ENCODE results near the gene CCDC69.
A peak's percentile ranks its signal among the peaks of the same experiment; 100 is the strongest.
"Not testable (repeated sequence)": the region's sequence is repeated elsewhere in the genome, so short reads cannot be mapped to it uniquely, and the experiment has no call there.

The CCDC69 gene

DNA sequence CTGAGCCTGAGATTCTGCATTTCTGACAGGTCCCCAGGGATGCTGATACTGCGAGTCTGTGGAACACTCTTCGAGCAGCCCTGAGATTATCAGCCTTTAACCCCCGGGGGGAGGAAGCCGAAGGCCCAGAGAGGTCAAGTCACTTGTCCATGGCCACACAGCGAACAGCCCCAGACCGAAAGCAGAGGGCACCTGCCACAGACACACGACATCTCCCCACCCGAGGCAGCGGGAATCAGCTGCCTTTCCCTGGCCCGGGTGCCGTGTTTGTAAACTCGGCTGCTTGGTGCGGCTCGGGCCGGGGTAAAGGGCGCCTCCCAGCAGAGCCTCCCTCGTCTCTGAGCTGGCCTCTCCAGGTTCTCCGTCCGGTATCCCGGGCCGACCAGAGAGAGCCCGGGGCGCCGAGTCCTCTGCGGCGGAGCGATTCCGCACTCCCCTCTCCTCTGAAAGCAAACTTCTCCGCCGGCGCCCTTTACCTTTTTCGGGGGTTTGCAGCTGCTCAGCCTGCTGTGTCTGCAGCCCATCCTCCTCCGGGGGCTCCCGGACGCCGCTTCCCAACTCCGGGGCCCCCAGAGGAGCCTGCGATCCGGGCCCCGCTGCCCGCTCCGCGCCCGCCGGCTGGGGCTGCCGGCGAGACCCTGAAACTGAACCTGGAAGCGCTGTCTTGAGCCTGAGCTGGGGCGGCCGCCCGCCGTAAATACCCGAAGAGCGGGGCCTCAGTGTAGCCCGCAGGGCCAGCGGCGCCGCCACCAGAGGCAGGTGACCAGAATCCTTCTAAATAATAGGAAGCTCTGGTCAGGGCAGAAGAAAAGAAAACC is at the start of gene CCDC69:
TSS of gene CCDC69 (minus strand) at position 646 of the 818 bp plus-strand sequence. CDS start at position 524, 122 bp downstream.
- DNase-seq (ENCODE audit: low read depth in 2 of 2, low spot score in 1 of 2), result no peak

- DNase-seq (ENCODE audit: low read depth in 2 of 2, low spot score in 1 of 2), result no peak
These were observed 47.4 kb upstream of the CCDC69 start for GRCh38 chr5:151271336-151271735.

- no peak for DNase-seq (ENCODE audit: low read depth in 2 of 2, low spot score in 1 of 2)
These were observed 46.7 kb upstream of the CCDC69 start for GRCh38 chr5:151270599-151270998.

DNA sequence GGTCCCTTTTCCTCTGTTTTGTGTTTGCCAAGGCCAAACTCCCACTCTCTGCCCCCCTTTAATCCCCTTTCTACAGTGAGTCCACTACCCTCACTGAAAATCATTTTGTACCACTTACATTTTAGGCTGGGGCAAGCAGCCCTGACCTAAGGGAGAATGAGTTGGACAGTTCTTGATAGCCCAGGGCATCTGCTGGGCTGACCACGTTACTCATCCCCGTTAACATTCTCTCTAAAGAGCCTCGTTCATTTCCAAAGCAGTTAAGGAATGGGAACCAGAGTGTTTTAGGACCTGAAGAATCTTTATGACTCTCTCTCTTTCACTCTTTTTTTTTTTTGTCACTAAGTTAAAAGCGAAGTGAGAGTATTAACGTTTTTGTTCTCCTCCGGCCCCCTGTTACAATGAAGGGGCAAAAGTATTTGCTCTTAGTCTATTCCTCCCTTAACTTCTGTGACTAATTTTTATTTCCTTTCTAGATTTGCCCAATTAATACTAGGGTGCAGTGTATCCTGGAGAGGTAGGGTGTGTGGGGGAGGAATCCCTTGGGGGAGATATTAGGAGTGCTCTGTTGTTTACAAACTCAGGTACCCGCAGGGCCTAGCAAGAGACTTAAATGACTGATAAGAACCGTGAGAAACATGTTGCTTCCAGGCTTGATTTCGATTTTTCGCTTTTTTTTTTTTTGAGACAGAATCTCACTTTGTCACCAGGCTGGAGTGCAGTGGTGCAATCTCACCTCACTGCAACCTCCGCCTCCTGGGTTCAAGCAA is 43.8 kb upstream of the CCDC69 start:
- no peak for DNase-seq (ENCODE audit: low read depth in 2 of 2, low spot score in 1 of 2)

- no peak for DNase-seq (ENCODE audit: low read depth in 2 of 2, low spot score in 1 of 2)
These were observed 40.2 kb upstream of the CCDC69 start for GRCh38 chr5:151264113-151264512.

GRCh38 chr5:151262532-151262931 is 38.6 kb upstream of the CCDC69 start:
- DNase-seq (ENCODE audit: low read depth in 2 of 2, low spot score in 1 of 2), result no peak

DNA sequence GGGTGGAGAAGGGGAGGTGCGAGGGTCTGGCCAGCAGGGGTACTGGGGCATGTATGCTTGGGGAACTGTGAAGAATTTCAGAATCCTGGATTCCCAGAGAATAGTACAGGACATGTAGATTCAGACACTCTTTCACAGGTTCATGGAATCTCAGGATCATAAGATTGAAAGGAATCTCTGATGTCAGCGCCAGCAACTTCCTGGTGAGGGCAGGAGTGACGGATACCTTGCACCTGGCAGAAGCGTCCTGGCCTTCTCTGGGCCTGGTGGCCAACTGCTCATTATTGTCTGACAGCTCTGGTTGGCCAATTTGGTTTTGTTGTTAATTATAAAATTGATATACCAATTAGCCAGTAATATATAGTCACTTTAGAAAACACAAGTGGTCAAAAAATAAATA is 36.0 kb upstream of the CCDC69 start:
- no peak for DNase-seq (ENCODE audit: low read depth in 2 of 2, low spot score in 1 of 2)

DNA sequence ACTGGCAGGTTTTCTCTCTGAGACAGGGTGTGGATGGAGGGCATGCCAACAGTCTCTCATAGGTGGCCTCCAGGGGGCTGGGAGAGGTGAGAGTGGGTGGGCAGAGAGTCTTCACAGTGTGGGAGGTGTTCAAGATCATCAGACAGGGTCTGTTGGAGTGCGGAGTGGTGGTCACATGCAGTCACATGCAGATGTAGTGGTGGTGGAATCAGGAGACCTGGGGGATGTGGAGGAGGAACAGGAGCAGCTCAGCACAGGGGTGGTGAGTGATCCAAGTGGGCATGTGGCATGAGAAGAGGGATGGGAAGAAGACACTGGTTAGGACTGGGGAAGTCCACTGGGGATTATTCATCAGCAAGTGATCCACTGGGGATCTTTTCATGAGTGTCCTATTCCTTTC is 34.9 kb upstream of the CCDC69 start:
- no peak for DNase-seq (ENCODE audit: low read depth in 2 of 2, low spot score in 1 of 2)

- DNase-seq (ENCODE audit: low read depth in 2 of 2, low spot score in 1 of 2), result no peak
These were observed 34.3 kb upstream of the CCDC69 start for GRCh38 chr5:151258201-151258611.

DNA sequence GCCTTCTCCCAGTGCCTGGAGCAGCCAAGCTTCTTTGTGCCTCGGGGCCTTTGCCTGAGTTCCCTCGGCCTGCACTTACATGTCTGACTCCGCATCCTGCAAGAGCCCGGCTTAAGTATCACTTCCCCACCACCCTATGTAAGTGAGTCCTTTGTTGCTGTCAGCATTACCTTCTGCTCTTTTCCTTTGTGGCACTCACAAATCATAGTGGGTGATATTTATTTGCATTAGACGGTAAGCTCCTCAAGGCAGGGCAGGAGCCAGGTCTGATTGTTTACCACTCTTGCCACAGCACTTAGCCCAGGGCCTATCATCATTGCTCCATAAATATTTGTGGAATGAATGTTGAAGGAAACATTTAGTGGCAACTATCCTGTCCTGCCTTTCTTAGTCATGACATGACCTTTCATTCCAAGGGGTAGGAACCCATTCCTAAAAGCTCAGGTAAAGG is 33.9 kb upstream of the CCDC69 start:
- DNase-seq (ENCODE audit: low read depth in 2 of 2, low spot score in 1 of 2), result no peak

DNA sequence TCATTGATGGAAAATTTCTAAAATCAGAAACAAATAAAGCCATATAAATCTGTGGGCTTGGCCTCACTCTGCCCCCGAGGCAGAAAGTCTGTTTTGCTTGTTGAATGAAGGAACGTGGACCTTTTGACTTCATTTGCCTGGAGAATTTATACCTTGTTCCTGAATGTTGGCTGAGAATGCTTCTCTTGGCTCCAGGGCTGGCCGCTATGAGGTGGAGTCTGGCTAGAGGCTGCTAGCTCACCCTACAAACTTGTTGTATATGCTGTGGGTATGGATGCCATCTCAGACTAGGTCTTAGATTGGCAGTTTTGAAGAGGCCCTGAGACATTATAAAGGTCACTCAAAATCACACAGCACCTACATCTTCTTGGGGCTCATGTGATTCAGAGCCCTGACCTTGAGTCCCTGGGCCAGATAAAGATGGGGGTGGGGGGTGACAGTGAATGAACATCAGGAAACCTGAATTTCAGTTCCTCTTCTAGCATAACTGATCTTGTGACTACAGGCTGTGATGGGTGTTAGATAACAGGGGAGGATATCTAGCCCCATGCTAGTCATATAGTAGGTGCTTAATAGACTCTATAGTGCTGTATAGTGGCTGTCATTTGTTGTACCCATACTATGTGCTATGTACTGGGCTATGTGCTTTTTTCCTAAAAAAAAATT is 31.9 kb upstream of the CCDC69 start:
- DNase-seq (ENCODE audit: low read depth in 2 of 2, low spot score in 1 of 2), result no peak

- not testable (repeated sequence) for DNase-seq (ENCODE audit: low read depth in 2 of 2, low spot score in 1 of 2)
These were observed 31.1 kb upstream of the CCDC69 start for GRCh38 chr5:151254990-151255389.

- no peak for DNase-seq (ENCODE audit: low read depth in 2 of 2, low spot score in 1 of 2)
These were observed 30.7 kb upstream of the CCDC69 start for GRCh38 chr5:151254556-151254955.

DNA sequence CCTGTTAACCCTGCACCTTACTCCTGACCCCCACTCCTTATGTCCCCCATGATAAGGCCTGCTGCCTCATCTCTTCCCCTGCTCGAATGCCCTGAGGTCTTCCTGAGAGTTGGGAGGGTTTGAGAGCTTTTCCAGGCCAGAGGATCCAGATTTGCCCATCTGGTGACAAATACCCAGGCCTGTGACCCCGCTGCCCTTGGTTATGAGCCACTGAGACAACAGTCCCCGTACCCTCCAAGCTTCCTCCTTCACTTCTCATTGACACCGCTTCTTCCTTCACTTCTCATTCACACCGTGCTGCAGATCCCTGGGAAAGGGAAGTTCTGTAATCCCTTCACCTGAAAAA is 29.7 kb upstream of the CCDC69 start:
- no peak for DNase-seq (ENCODE audit: low read depth in 2 of 2, low spot score in 1 of 2)

- peak; percentile 89 to 97 for DNase-seq (ENCODE audit: low read depth in 2 of 2, low spot score in 1 of 2)
These were observed 29.1 kb upstream of the CCDC69 start, which contains the start of gene GM2A for GRCh38 chr5:151252762-151253604. GM2A (plus strand) TSS chr5:151253185; CDS start chr5:151253217, 32 bp downstream.

- no peak for DNase-seq (ENCODE audit: low read depth in 2 of 2, low spot score in 1 of 2)
These were observed 27.7 kb upstream of the CCDC69 start for GRCh38 chr5:151251621-151252020.

DNA sequence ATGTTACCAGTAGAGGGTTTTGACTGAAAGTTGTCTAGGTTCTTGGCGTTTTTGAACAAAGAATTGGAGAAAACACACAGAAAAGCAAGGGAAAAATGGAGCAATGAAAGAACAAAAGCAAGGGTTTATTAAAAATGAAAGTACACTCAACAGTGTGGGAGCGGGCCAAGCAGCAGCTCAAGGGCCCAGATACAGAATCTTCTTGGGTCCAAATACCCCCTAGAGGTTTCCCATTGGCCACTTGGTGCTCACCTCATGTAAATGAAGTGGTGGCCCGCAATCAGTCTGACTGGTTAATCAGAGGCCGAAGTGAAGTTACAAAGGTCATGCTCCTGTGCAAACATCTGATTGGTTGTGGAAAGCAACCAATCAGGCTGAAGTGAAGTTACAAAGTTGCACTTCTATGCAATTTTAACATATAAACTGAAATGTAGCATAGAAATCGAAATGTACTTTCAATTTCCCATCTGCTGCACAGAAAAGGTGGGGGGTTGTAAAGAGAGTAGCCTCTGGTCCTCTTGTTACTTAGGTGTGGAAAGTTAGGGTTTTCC is 27.2 kb upstream of the CCDC69 start:
- no peak for DNase-seq (ENCODE audit: low read depth in 2 of 2, low spot score in 1 of 2)

GRCh38 chr5:151250346-151251000 is 26.6 kb upstream of the CCDC69 start:
- DNase-seq (ENCODE audit: low read depth in 2 of 2, low spot score in 1 of 2), result no peak

DNA sequence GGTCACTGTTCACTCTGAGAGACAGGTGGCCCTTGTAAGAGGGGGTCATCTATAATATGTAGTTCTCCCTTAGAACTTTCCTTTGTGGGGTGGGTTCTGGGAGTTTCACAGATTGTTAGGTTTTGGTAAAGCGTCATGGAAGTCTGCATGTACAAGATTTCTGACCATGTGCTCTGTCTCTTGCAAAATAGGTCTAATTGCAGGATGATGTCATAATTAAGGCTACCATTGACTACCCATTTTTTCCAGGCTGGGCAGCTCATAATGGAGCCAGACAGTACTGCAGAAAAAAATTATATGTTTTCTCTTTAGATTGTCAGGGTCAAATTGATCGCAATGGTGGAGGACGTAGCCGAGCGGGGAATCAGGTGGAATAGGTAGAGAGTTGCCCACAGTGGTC is 25.4 kb upstream of the CCDC69 start:
- no peak for DNase-seq (ENCODE audit: low read depth in 2 of 2, low spot score in 1 of 2)

GRCh38 chr5:151248651-151249050 is 24.8 kb upstream of the CCDC69 start:
- no peak for DNase-seq (ENCODE audit: low read depth in 2 of 2, low spot score in 1 of 2)

Data from stimulated activated CD8-positive, alpha-beta memory T cell treated with anti-CD3 and anti-CD28 coated beads, Interleukin-4, amount 100 ng/mL, for 4 hours (primary cell).